Suprapubic skin (tissue), 3 donors: ENCODE data around the gene ATXN2.

Source experiments
- CTCF ChIP-seq, 2 donors: fragments of 200-600 bp in 1 of 2; fragments of 450-650 bp in 1 of 2; sonication (generic) in 1 of 2; IDR thresholded peaks; one replicate each; pipeline ENCODE4 v1.5.1; 2016 to 2019; ENCODE audit warnings: antibody characterized with exemption in 2 of 2, mild to moderate bottlenecking in 1 of 2, moderate library complexity in 1 of 2
- POLR2A ChIP-seq, 2 donors: fragments of 450-650 bp; IDR thresholded peaks; one replicate each; pipeline ENCODE4 v1.6.1; 2017; ENCODE audit warnings: antibody characterized with exemption in 2 of 2, mild to moderate bottlenecking in 2 of 2, moderate library complexity in 2 of 2

GRCh38 chr12:111417290-111417689 lies 181.8 kb downstream of the ATXN2 start:
- TF ChIP-seq CTCF (IDR thresholded peaks at IDR 0.05) (no peak), POLR2A (IDR thresholded peaks at IDR 0.05) (no peak)
